Right lobe of liver (tissue), 6 donors: ENCODE data around the gene ELK3. TPM values are rescaled to one million over a fixed set of nuclear protein-coding genes. Genes with fewer than 3 reads are reported as not detected.
"Not testable (repeated sequence)": the region's sequence is repeated elsewhere in the genome, so short reads cannot be mapped to it uniquely, and the experiment has no call there.

Experiments used
- ATAC-seq, 4 donors: fragments of 200-7000 bp; cut with Tn5 transposase; one replicate each; pipeline ENCODE4 v1.9.1; 2020; ENCODE audit warnings: mild to moderate bottlenecking in 4 of 4, moderate library complexity in 4 of 4
- DNase-seq, 3 donors: peaks; one replicate each; pipeline ENCODE4 v3.0.0-alpha.2; 2020
- H3K27ac ChIP-seq, 3 donors: fragments of 200-600 bp; one replicate each; pipeline ENCODE4 v1.8.0; 2022
- H3K27me3 ChIP-seq, 2 donors: fragments of 200-600 bp; one replicate each; pipeline ENCODE4 v1.8.0; 2022
- H3K36me3 ChIP-seq, 4 donors: fragments of 200-600 bp; sonication (generic) in 1 of 4; one replicate each; pipeline versions ENCODE4 v1.5.1 to v1.8.0; 2017 to 2022; ENCODE audit warnings: control low read depth in 1 of 4
- H3K4me1 ChIP-seq, 4 donors: fragments of 200-600 bp; sonication (generic) in 1 of 4; one replicate each; pipeline versions ENCODE4 v1.5.1 to v1.8.0; 2017 to 2022; ENCODE audit warnings: control low read depth in 1 of 4
- H3K4me3 ChIP-seq, 3 donors: fragments of 200-600 bp; one replicate each; pipeline ENCODE4 v1.8.0; 2022
- H3K9me3 ChIP-seq, 4 donors: fragments of 200-600 bp; sonication (generic) in 1 of 4; one replicate each; pipeline versions ENCODE4 v1.5.1 to v1.8.0; 2017 to 2022; ENCODE audit warnings: control low read depth in 1 of 4
- POLR2A ChIP-seq: fragments of 450-650 bp; IDR thresholded peaks from one replicate; pipeline ENCODE4 v1.6.1; 2017; ENCODE audit warnings: antibody characterized with exemption, mild to moderate bottlenecking
- WGBS: methylation state at CpG from one replicate; pipeline ENCODE4 v1.1.6; 2018; ENCODE audit warnings: low coverage, low lambda C conversion rate; ENCODE audit not compliant: insufficient coverage; ENCODE audit errors: missing lambda C conversion rate; 5-methylcytosine and 5-hydroxymethylcytosine counted together
- intact Hi-C, 2 donors: fragments of 100-400 bp; cut with DNase I; formaldehyde crosslinking; loops; one replicate each; pipeline versions ENCODE4 v1.11.2 to v1.14.1; 2022
- small RNA-seq, 2 experiments: library from RNA; depleted of rRNA; stranded (forward); fragments of <200 nt; gene quantifications; one replicate each; pipeline ENCODE3, GENCODE V24; 2016
- total RNA-seq, 6 experiments: library from RNA; depleted of rRNA in 2 of 6; stranded (reverse); fragments of >200 nt in 2 of 6; fragmentation: NEBNext Ultra II Directional in 3 of 6; extraction: Animal tissue kit (Norgen Biotek cat#: 25700) in 3 of 6; gene quantifications; one replicate each; pipeline versions ENCODE4 v1.1.0 to v1.2.4, GENCODE V29; 2016 to 2023
- TF ChIP-seq, protein P1 (sequence below), 4 donors: fragments of 200-600 bp in 3 of 4; fragments of 450-650 bp in 1 of 4; IDR thresholded peaks; one replicate each; pipeline versions ENCODE4 v1.5.1 to v1.8.0; 2016 to 2022; ENCODE audit warnings: antibody characterized with exemption in 4 of 4, mild to moderate bottlenecking in 2 of 4
- donor health status: DM: no; HTN: yes; CAD: no.
- donor health status: DM: no; HTN: no; CAD: no.
- donor health status: DM: no; HTN: no; CAD: no.
- donor health status: DM: no; HTN: yes; CAD: no.
- donor health status: DM: no; HTN: yes; CAD: no.

Gene ELK3
- total RNA-seq, 6 experiments from 2014 or later = 5.3 to 11.2 (median 5.8) TPM

DNA sequence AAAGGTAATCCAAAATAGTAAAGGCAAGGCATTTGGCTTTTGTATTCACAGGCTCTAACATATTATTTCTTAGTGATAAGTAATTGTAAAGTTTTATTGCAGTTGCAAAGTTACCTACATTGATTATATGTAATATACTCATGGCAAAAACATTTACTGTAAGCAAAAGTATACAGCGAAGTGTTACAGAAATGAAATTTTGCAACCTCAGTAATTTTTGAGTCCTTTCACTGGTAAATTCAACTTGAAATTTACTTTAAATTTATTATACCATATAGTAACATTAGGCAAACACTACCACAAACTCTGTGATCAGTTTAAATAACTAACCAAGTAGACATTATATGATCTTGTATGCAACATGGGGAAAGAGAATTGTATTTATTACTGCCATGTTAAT, 117.0 kb downstream of the ELK3 start:
- Histone ChIP-seq H3K27ac (no peak overlapping the region), H3K4me1 (no peaks in the 10 kb centered on the region), H3K27me3 (no peaks in the 10 kb centered on the region), H3K9me3 (no peaks in the 10 kb centered on the region), H3K4me3 (no peak overlapping the region), H3K36me3 (peaks cover 0 to 7% (median 0%) of the 10 kb centered on the region in 4 donors)
- WGBS = 88% methylated on average over 1 of the region's 1 CpG
- ATAC-seq = no peak
- intact Hi-C loops = no loop called here
- no peak for DNase-seq
- TF ChIP-seq POLR2A = no peak
- TF ChIP-seq, protein P1, sequence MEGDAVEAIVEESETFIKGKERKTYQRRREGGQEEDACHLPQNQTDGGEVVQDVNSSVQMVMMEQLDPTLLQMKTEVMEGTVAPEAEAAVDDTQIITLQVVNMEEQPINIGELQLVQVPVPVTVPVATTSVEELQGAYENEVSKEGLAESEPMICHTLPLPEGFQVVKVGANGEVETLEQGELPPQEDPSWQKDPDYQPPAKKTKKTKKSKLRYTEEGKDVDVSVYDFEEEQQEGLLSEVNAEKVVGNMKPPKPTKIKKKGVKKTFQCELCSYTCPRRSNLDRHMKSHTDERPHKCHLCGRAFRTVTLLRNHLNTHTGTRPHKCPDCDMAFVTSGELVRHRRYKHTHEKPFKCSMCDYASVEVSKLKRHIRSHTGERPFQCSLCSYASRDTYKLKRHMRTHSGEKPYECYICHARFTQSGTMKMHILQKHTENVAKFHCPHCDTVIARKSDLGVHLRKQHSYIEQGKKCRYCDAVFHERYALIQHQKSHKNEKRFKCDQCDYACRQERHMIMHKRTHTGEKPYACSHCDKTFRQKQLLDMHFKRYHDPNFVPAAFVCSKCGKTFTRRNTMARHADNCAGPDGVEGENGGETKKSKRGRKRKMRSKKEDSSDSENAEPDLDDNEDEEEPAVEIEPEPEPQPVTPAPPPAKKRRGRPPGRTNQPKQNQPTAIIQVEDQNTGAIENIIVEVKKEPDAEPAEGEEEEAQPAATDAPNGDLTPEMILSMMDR (IDR thresholded peaks at IDR 0.05) = no peak

DNA sequence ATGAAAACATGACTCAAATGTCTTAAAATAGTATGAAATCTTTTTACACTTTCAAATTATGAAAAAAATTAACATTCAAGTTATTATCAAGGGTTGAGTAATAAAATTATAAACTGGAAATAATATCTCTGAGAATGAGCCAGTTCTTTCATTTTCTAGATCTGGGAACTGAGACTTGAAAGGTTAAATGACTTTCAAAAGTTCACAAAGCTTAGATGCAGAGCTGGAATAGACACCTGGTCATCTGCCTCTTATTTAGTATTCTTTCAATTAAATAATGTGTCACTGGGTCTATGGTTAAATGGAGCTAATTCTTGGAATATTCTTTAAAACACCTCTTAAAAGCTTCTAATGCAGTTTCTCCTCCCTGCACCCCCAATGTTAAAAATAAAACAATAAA, 119.4 kb downstream of the ELK3 start:
- Histone ChIP-seq H3K27ac (no peak overlapping the region), H3K9me3 (no peaks in the 10 kb centered on the region), H3K4me1 (no peaks in the 10 kb centered on the region), H3K4me3 (no peak overlapping the region), H3K27me3 (no peaks in the 10 kb centered on the region), H3K36me3 (peaks cover 0 to 7% (median 0%) of the 10 kb centered on the region in 4 donors)
- no peak for DNase-seq
- intact Hi-C loops = no loop called here
- ATAC-seq = no peak
- TF ChIP-seq POLR2A = no peak

DNA sequence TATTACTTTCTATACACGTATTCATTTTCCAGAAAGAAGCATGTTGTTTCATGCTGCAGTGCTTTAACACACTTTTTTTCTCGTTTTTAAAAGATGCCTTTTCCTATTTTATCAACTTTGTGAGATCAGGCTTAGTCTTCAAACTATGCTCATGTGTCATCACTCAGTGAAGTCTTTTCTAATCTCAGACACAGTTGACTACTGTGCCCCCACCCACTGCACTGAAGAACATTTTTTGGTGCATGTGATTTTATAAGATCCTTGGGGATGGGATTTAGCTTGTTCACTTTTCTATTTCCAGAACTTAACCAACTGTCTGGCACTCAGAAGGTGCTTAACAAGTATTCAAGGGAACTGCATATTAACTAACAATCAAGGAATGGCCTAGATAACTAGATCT, 120.5 kb downstream of the ELK3 start:
- intact Hi-C loops = no loop called here
- TF ChIP-seq POLR2A = no peak
- TF ChIP-seq, protein P1 (IDR thresholded peaks at IDR 0.05) = no peak
- H3K4me3 ChIP-seq = no peak overlapping the region

DNA sequence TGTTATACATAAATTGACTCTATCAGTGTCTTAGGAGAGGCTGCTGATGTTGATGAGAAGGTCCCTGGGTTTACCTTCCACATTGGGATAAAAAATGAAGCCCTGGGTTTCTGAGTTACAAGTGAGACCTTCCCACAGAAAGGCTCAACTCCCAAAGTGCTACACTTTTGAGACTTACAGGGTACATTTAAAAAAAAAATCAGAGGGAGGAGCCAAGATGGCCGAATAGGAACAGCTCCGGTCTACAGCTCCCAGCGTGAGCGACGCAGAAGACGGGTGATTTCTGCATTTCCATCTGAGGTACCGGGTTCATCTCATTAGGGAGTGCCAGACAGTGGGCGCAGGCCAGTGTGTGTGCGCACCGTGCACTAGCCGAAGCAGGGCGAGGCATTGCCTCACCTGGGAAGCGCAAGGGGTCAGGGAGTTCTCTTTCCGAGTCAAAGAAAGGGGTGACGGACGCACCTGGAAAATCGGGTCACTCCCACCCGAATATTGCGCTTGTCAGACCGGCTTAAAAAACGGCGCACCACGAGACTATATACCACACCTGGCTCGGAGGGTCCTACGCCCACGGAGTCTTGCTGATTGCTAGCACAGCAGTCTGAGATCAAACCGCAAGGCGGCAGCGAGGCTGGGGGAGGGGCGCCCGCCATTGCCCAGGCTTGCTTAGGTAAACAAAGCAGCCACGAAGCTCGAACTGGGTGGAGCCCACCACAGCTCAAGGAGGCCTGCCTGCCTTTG, 121.7 kb downstream of the ELK3 start:
- H3K27ac ChIP-seq, H3K4me1 ChIP-seq, H3K36me3 ChIP-seq, H3K9me3 ChIP-seq, intact Hi-C loops, H3K27me3 ChIP-seq: not testable (repeated sequence)
- peak in 2 of 4 donors; percentile 45 to 46 for ATAC-seq
- 27% methylated on average over 8 of the region's 33 CpGs for whole genome bisulfite sequencing
- peak in 1 of 3 donors; percentile 24 for DNase-seq
- peak overlapping the region; percentile 33 to 58 (median 38) for H3K4me3 ChIP-seq

More for the DNA sequence above, 120.5 kb downstream of the ELK3 start:
- ATAC-seq (no peak), DNase-seq (no peak)
- 61% methylated on average over 2 of the region's 2 CpGs for WGBS
- no peaks in the 10 kb centered on the region for H3K27me3 ChIP-seq
- H3K36me3 ChIP-seq = peaks cover 0 to 7% (median 0%) of the 10 kb centered on the region in 4 donors
- H3K27ac ChIP-seq = no peak overlapping the region
- H3K9me3 ChIP-seq = no peaks in the 10 kb centered on the region
- H3K4me1 ChIP-seq = no peaks in the 10 kb centered on the region

DNA sequence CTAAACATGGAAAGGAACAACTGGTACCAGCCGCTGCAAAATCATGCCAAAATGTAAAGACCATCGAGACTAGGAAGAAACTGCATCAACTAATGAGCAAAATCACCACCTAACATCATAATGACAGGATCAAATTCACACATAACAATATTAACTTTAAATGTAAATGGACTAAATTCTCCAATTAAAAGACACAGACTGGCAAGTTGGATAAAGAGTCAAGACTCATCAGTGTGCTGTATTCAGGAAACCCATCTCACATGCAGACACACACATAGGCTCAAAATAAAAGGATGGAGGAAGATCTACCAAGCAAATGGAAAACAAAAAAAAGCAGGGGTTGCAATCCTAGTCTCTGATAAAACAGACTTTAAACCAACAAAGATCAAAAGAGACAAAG, 123.6 kb downstream of the ELK3 start:
- H3K27ac ChIP-seq, H3K36me3 ChIP-seq, intact Hi-C loops, ATAC-seq, DNase-seq, H3K27me3 ChIP-seq, H3K4me3 ChIP-seq, H3K4me1 ChIP-seq, H3K9me3 ChIP-seq: not testable (repeated sequence)
- 100% methylated on average over 2 of the region's 2 CpGs for WGBS

Small RNA genes within 50 kb of the gene (small RNA-seq; reads per million reads assigned to genes)
- gene RNU4-24P = 0 reads per million in 2 experiments

Other genes with a start within 250 kb of the ELK3 start
- 100 to 1,000 TPM in 5 of 6 experiments, 10 to 100 TPM in 1; 95.8 to 190 (median 174) TPM for gene HAL, start 198.0 kb upstream of the ELK3 start, total RNA-seq
- gene LTA4H, start 158.8 kb upstream of the ELK3 start, total RNA-seq = 10 to 100 TPM; 19.0 to 32.5 (median 27.1) TPM
- gene CDK17, start 206.1 kb downstream of the ELK3 start, total RNA-seq = 10 to 100 TPM in 5 of 6 experiments, 1 to 10 TPM in 1; 8.9 to 16.1 (median 13.7) TPM